ENCODE data around the gene DERL3. TPM values are rescaled to one million over a fixed set of nuclear protein-coding genes. Genes with fewer than 3 reads are reported as not detected.
A peak's percentile ranks its signal among the peaks of the same experiment; 100 is the strongest.

The DERL3 gene
- polyA plus RNA-seq, 1 donor (not counting 4 experiments of a cell fraction or from before 2014, with no cell fraction given), result 0.05 TPM

GRCh38 chr22:23789638-23790037 lies 49.2 kb downstream of the DERL3 start:
- DNase-seq (ENCODE audit: low read depth, low spot score) (no peak), FAIRE-seq (no peak)
- Histone ChIP-seq H2AFZ (ENCODE audit: control insufficient read depth, low read length) (no peak overlapping the region), H3K27ac (ENCODE audit: control insufficient read depth, insufficient read depth, low read length) (no peak overlapping the region), H4K20me1 (ENCODE audit: control insufficient read depth, extremely low read depth, insufficient read depth, low read length) (peaks cover 13% of the 10 kb centered on the region), H3K9me1 (ENCODE audit: control insufficient read depth, extremely low read depth, insufficient read depth, low read length) (no peaks in the 10 kb centered on the region), H3K4me2 (ENCODE audit: control insufficient read depth, extremely low read depth, insufficient read depth, low read depth, low read length) (no peak overlapping the region), H3K4me1 (ENCODE audit: control insufficient read depth, extremely low read depth, insufficient read depth, low read length) (peaks cover 12% of the 10 kb centered on the region), H3K9me3 (ENCODE audit: control insufficient read depth, low read depth, low read length) (no peaks in the 10 kb centered on the region), H3K36me3 (ENCODE audit: control insufficient read depth in 2 of 2, extremely low read depth in 1 of 2, insufficient read depth in 2 of 2, low read length in 2 of 2) (peaks cover 12 to 13% of the 10 kb centered on the region in 2 experiments), H3K9ac (ENCODE audit: control insufficient read depth, extremely low read depth, insufficient read depth, low read length) (no peak overlapping the region), H3K79me2 (ENCODE audit: control insufficient read depth, insufficient read depth, low read length) (peaks cover 51% of the 10 kb centered on the region), H3K4me3 (ENCODE audit: control insufficient read depth in 2 of 3, extremely low read depth in 1 of 3, insufficient read depth in 2 of 3, low read depth in 1 of 3, low read length in 3 of 3) (no peak overlapping the region), H3K27me3 (ENCODE audit: control insufficient read depth, extremely low read depth, insufficient read depth, low read length) (no peaks in the 10 kb centered on the region)
- TF ChIP-seq EZH2 (IDR thresholded peaks at IDR 0.05; ENCODE audit: low read length) (no peak), CTCF (optimal IDR thresholded peaks at IDR 0.05 in 1 of 3, IDR thresholded peaks at IDR 0.05 in 1 of 3, conservative IDR thresholded peaks at IDR 0.05 in 1 of 3; ENCODE audit: extremely low read depth in 1 of 3, insufficient read depth in 2 of 3, low read length in 3 of 3) (peak in 1 of 3 experiments; percentile 7)
- dilution Hi-C loops (cut with MboI; ENCODE audit: extremely low pct_ligation_motif_present, low sequenced_read_pairs), result no loop called here

- H4K20me1 ChIP-seq (ENCODE audit: control insufficient read depth, extremely low read depth, insufficient read depth, low read length), result peaks cover 13% of the 10 kb centered on the region
- peaks cover 12% of the 10 kb centered on the region for H3K4me1 ChIP-seq (ENCODE audit: control insufficient read depth, extremely low read depth, insufficient read depth, low read length)
- no peak for FAIRE-seq
These were observed 49.7 kb downstream of the DERL3 start for GRCh38 chr22:23789121-23789520.

More at GRCh38 chr22:23789121-23789520, 49.7 kb downstream of the DERL3 start:
- dilution Hi-C loops (cut with MboI; ENCODE audit: extremely low pct_ligation_motif_present, low sequenced_read_pairs), result no loop called here
- no peak for TF ChIP-seq EZH2 (IDR thresholded peaks at IDR 0.05; ENCODE audit: low read length)
- TF ChIP-seq CTCF (optimal IDR thresholded peaks at IDR 0.05 in 1 of 3, IDR thresholded peaks at IDR 0.05 in 1 of 3, conservative IDR thresholded peaks at IDR 0.05 in 1 of 3; ENCODE audit: extremely low read depth in 1 of 3, insufficient read depth in 2 of 3, low read length in 3 of 3), result no peak
- H3K9me1 ChIP-seq (ENCODE audit: control insufficient read depth, extremely low read depth, insufficient read depth, low read length), result no peaks in the 10 kb centered on the region
- no peaks in the 10 kb centered on the region for H3K9me3 ChIP-seq (ENCODE audit: control insufficient read depth, low read depth, low read length)
- DNase-seq (ENCODE audit: low read depth, low spot score), result no peak
- no peak overlapping the region for H3K4me2 ChIP-seq (ENCODE audit: control insufficient read depth, extremely low read depth, insufficient read depth, low read depth, low read length)
- H3K27me3 ChIP-seq (ENCODE audit: control insufficient read depth, extremely low read depth, insufficient read depth, low read length), result no peaks in the 10 kb centered on the region
- no peak overlapping the region for H3K27ac ChIP-seq (ENCODE audit: control insufficient read depth, insufficient read depth, low read length)
- H2AFZ ChIP-seq (ENCODE audit: control insufficient read depth, low read length), result no peak overlapping the region
- no peak overlapping the region for H3K9ac ChIP-seq (ENCODE audit: control insufficient read depth, extremely low read depth, insufficient read depth, low read length)
- peaks cover 12 to 13% of the 10 kb centered on the region in 2 experiments for H3K36me3 ChIP-seq (ENCODE audit: control insufficient read depth in 2 of 2, extremely low read depth in 1 of 2, insufficient read depth in 2 of 2, low read length in 2 of 2)
- peaks cover 51% of the 10 kb centered on the region for H3K79me2 ChIP-seq (ENCODE audit: control insufficient read depth, insufficient read depth, low read length)
- H3K4me3 ChIP-seq (ENCODE audit: control insufficient read depth in 2 of 3, extremely low read depth in 1 of 3, insufficient read depth in 2 of 3, low read depth in 1 of 3, low read length in 3 of 3), result no peak overlapping the region
